ENCODE measurements around the gene HEATR1.
"Not testable (repeated sequence)": the region's sequence is repeated elsewhere in the genome, so short reads cannot be mapped to it uniquely, and the experiment has no call there.

HEATR1 gene

DNA sequence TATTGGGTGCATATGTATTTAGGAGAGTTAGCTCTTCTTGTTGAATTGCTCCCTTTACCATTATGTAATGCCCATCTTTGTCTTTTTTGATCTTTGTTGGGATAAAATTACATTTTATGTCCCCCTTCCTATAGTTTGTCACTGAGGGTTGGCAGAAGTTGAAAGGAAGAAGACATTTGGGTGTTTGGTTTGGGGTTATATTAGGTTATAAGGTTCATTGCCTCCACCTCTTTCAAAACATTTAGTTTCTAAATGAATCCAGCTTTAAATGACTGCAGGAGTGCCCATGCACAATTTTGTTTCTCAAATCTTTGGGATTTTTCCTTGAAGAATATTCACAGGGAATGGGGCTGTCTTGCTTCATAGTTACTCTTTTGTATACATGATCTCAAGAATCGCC lies 95.1 kb downstream of the HEATR1 start:
- DNase-seq = no peak

DNA sequence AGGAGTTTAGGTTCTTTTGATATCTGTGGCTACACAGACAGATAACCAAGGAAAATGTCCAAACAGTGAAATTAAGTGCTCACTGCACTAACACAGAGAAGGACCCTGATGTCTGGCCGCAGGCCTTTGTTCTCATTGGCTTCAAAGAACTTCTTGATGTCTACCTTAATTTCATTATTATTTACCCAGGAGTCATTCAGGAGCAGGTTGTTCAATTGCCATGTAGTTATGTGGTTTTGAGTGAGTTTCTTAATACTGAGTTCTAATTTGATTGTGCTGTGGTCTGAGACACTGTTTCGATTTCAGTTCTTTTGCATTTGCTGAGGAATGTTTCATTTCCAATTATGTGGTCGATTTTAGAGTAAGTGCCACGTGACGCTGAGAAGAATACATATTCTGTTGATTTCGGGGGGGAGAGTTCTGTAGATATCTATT lies 95.7 kb downstream of the HEATR1 start:
- DNase-seq = no peak

DNA sequence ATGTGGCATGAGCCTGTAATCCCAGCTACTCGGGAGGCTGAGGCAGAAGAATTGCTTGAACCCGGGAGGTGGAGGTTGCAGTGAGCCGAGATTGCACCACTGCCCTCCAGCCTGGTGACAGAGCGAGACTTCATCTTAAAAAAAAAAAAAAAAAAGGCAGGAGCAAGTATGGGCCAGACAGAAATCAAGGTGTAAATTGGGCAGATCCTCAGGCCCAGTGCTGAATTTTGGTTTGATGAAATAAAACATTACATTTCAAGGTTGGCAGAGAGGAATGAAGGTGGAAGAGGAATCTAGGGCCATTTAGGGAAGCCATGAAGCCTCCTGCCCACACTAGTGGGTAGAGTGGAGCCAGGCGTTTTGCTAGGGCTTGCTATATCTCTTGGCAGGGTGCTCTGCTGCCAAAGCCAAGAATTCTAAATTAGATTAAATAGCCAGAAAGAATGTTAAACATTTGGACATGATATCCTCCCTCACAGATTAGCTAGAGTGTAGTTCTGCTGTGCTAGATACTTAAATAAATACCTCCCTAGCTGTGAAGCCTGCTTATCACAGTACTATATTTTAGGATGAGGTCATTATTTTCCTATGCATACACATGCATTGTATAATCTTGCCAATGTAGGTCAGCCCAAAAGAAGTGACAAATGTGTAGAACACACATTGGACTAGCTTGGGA lies 97.2 kb downstream of the HEATR1 start:
- DNase-seq = no peak

DNA sequence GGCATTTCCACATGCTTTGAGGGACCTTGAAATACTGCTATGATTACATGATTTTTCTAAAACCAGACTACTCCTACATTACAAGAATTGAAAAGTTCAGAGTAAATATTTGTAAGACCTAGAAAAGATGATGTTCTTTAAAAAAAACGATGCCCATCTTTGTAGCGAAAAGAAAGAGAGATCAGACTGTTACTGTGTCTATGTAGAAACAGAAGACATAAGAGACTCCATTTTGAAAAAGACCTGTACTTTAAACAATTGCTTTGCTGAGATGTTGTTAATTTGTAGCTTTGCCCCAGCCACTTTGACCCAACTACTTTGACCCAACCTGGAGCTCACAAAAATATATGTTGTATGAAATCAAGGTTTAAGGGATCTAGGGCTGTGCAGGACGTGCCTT lies 100.0 kb downstream of the HEATR1 start:
- DNase-seq = not testable (repeated sequence)

DNA sequence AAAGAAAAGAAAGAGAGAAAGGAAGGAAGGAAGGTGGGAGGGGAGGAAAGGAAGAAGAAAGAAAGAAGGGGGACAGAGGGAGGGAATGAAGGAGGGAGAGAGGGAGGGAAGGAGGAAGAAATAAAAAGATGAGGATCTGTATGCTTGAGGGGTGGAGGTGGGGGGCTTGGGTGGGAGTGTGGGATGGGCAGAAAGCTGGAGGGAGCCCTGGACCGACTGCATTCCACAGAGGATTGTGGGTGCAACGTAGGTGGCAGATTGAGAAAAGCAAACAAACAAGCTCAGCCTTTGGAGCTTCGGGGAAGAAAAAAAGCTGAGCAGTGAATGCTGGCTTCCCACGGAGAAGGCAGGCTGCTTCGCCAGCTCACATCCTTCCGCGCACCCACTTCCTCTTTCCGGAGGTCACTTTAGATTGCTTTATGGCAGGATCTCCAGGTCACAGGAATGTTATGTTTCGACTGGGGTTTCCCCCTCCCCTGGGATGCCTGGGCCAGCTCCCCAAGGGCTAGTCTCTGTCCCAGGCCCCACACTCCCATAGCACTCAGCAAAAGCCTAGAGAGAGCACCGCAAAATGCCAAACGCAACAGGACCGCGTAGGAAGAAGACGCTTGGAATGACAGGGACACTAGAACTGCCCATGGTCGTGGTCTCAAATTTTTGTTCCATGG lies 101.2 kb downstream of the HEATR1 start:
- DNase-seq = peak; percentile 62

DNA sequence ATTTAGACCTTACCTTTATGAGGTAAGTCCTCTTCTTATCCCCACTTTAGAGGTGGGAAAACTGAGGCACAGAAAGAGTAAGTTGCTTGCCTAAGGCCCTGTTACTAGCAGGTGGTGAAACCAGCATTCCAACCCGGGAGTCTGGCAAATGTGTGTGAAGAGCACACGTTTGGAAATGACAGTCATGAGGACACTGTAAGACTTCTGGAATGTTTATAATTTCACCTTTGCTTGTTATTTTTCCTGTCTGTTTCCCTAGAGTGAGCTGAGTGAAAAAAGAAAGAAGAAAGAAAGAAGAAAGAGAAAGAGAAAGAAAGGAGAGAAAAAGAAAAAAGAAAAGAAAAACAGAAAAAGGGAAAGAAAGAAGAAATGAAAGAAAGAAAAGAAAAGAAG lies 101.7 kb downstream of the HEATR1 start:
- no peak for DNase-seq

DNA sequence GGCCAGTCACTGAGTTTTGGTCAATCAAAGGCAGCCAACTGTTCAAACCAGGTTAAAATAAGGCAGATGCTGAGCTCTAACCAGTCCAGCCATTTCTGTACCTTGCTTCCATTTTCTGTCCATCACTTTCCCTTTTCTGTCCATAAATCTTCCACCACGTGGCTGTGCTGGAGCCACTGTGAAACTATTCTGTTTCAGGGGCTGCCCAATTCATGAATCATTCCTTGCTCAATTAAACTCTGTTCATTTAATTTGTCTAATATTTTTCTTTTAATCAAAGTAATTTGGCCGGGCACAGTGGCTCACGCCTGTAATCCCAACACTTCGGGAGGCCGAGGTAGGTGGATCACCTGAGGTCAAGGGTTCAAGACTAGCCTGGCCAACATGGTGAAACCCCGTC lies 103.2 kb downstream of the HEATR1 start:
- DNase-seq = no peak

Measured in RPMI8226 (cell line).